Measurements from ENCODE around the gene CLIC3. TPM values are rescaled to one million over a fixed set of nuclear protein-coding genes. Genes with fewer than 3 reads are reported as not detected.

Gene CLIC3
- total RNA-seq, 4 donors from 2014 or later, result 0.36 TPM; not detected in 3

DNA sequence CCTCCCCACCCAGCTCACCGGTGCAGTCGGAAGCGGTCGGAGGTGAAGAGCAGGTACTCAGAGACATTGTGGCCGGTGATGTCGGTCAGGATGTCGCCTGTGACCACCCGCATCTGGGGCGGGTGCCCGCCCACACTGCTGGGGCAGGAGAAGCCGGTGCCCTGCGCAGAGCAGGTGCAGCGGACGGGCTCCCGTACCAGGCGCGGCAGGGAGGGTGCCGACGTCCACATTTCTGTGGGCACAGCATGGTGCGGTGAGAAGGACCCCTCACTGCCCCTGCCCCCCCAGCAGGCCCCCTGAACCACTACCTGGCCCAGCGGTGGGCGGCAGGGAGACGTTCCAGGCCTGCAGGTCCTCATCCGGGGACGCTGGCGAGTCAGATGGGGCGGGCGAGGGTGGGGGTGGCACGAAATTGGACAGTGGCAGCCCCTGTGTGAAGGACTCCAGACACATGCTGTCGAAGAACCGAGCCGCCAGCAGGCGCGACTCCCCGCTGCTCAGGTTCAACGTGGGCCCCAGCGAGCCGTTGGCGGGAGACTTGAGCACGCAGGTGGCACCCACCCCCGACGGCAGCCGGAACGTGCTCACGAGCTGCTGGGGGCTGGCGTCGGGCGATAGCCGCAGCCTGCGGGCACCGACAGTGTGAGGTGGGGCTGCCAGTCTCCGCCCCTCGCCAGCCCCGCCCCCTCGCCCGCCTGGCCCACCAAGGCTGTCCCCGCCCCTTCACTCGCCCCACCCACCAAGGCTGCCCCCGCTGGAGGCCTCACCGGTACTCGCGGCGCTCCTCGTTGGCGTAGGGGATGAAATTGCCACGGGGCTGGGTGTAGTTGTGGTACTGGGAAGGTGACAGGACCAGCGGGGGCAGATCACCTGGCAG lies 16.6 kb upstream of the CLIC3 start:
- Histone ChIP-seq H3K9me3 (no peaks in the 10 kb centered on the region), H3K4me1 (no peaks in the 10 kb centered on the region), H3K27ac (no peak overlapping the region), H3K4me3 (no peak overlapping the region), H3K36me3 (peaks cover 0 to 62% of the 10 kb centered on the region in 2 donors), H3K27me3 (no peaks in the 10 kb centered on the region)
- TF ChIP-seq CTCF (IDR thresholded peaks at IDR 0.05 in 4 of 5, conservative IDR thresholded peaks at IDR 0.05 in 1 of 5) (no peak), POLR2A (IDR thresholded peaks at IDR 0.05) (no peak)
- DNase-seq (no peak), ATAC-seq (no peak)
- in situ Hi-C loops (cut with MboI; ENCODE audit: low sequenced_read_pairs in 4 of 4), result no loop called here
- intact Hi-C loops (cut with DNase I; ENCODE audit: low total_unique reads), result no loop called here

- in situ Hi-C loops (cut with MboI; ENCODE audit: low sequenced_read_pairs in 4 of 4) (no loop called here), intact Hi-C loops (cut with DNase I; ENCODE audit: low total_unique reads) (no loop called here)
- Histone ChIP-seq H3K4me3 (no peak overlapping the region), H3K27me3 (no peaks in the 10 kb centered on the region), H3K9me3 (no peaks in the 10 kb centered on the region), H3K4me1 (no peaks in the 10 kb centered on the region), H3K36me3 (peaks cover 0 to 57% of the 10 kb centered on the region in 2 donors), H3K27ac (no peak overlapping the region)
- no peak for TF ChIP-seq CTCF (IDR thresholded peaks at IDR 0.05 in 4 of 5, conservative IDR thresholded peaks at IDR 0.05 in 1 of 5)
- no peak for TF ChIP-seq POLR2A (IDR thresholded peaks at IDR 0.05)
- DNase-seq (no peak), ATAC-seq (no peak)
Observed at GRCh38 chr9:137011907-137012675, 15.7 kb upstream of the CLIC3 start.

GRCh38 chr9:137011156-137011555 lies 14.8 kb upstream of the CLIC3 start:
- TF ChIP-seq POLR2A (IDR thresholded peaks at IDR 0.05) (no peak), CTCF (IDR thresholded peaks at IDR 0.05 in 4 of 5, conservative IDR thresholded peaks at IDR 0.05 in 1 of 5) (no peak)
- Histone ChIP-seq H3K4me1 (no peaks in the 10 kb centered on the region), H3K27ac (no peak overlapping the region), H3K36me3 (peaks cover 0 to 49% of the 10 kb centered on the region in 2 donors), H3K9me3 (no peaks in the 10 kb centered on the region), H3K4me3 (no peak overlapping the region), H3K27me3 (no peaks in the 10 kb centered on the region)
- DNase-seq (no peak), ATAC-seq (no peak)
- intact Hi-C loops (cut with DNase I; ENCODE audit: low total_unique reads), result no loop called here
- in situ Hi-C loops (cut with MboI; ENCODE audit: low sequenced_read_pairs in 4 of 4), result no loop called here

DNA sequence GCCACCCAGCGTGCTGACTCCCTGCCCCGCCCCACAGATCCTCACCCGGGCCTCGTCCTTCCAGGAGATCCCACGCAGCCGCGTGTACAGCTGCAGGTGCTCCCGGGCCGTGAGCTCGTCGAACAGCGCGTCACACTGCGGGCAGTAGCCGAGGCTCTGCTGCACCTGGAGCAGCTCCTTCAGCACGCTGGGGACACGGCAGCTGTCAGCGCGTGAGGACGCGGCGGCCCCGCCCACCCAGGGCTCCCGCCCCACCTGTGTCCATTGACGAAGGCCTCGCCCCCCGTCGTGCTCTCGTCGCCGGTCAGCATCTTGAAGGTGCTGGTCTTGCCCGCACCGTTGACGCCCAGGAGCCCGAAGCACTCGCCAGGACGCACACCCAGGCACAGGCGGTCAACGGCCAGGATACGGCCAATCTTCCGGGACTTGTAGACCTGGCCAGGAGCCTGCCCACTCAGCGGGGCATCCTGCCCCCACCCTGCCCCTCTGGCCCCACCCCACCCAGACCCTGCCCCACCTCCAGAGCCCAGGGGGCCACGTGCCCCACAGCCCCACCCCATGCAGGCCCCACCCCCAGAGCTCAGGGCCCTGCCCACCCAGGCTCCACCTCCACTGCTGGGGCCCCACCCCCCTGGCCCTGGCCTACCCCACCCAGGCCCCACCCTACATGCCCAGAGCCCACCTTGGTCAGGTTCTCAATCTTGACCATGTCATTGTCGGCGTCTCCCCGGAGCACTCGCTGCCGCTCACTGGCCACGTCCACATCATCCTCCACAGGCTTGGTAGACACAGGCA lies 13.8 kb upstream of the CLIC3 start:
- Histone ChIP-seq H3K4me3 (no peak overlapping the region), H3K27ac (no peak overlapping the region), H3K9me3 (no peaks in the 10 kb centered on the region), H3K4me1 (no peaks in the 10 kb centered on the region), H3K27me3 (no peaks in the 10 kb centered on the region), H3K36me3 (peaks cover 0 to 39% of the 10 kb centered on the region in 2 donors)
- intact Hi-C loops (cut with DNase I; ENCODE audit: low total_unique reads) (no loop called here), in situ Hi-C loops (cut with MboI; ENCODE audit: low sequenced_read_pairs in 4 of 4) (no loop called here)
- DNase-seq (no peak), ATAC-seq (no peak)
- TF ChIP-seq CTCF (IDR thresholded peaks at IDR 0.05 in 4 of 5, conservative IDR thresholded peaks at IDR 0.05 in 1 of 5) (no peak), POLR2A (IDR thresholded peaks at IDR 0.05) (no peak)
